Ascending aorta (tissue), 2 donors: ENCODE data around the gene SPECC1L. TPM values are rescaled to one million over a fixed set of nuclear protein-coding genes. Genes with fewer than 3 reads are reported as not detected.
A peak's percentile ranks its signal among the peaks of the same experiment; 100 is the strongest.

ENCODE experiments used
- DNase-seq, 2 donors: peaks; one replicate each; pipeline ENCODE4 v3.0.0-alpha.2; 2019; ENCODE audit warnings: low spot score in 2 of 2
- H3K27ac ChIP-seq, 2 donors: fragments of 200-600 bp; sonication (generic); one replicate each; pipeline ENCODE4 v1.5.1; 2016 to 2017; ENCODE audit warnings: mild to moderate bottlenecking in 1 of 2
- H3K27me3 ChIP-seq: fragments of 200-600 bp; sonication (generic); one replicate; pipeline ENCODE4 v1.5.1; 2017
- H3K36me3 ChIP-seq, 2 donors: fragments of 200-600 bp; sonication (generic); one replicate each; pipeline ENCODE4 v1.5.1; 2016
- H3K4me1 ChIP-seq, 2 donors: fragments of 200-600 bp; sonication (generic); one replicate each; pipeline ENCODE4 v1.5.1; 2016 to 2017; ENCODE audit warnings: mild to moderate bottlenecking in 1 of 2
- H3K4me3 ChIP-seq, 2 donors: fragments of 200-600 bp; sonication (generic); one replicate each; pipeline ENCODE4 v1.5.1; 2016 to 2017; ENCODE audit warnings: mild to moderate bottlenecking in 1 of 2
- H3K9me3 ChIP-seq, 2 donors: fragments of 200-600 bp; sonication (generic); one replicate each; pipeline ENCODE4 v1.5.1; 2016
- intact Hi-C: fragments of 100-400 bp; cut with DNase I; formaldehyde crosslinking; loops from one replicate; pipeline ENCODE4 v1.15.1; 2023
- total RNA-seq: library from RNA; depleted of rRNA; stranded (reverse); fragments of >200 nt; gene quantifications from one replicate; pipeline ENCODE4 v1.1.0, GENCODE V29; 2016
- TF ChIP-seq, protein P1 (sequence below), 3 experiments: fragments of 200-600 bp in 2 of 3; fragments of 450-650 bp in 1 of 3; sonication (generic) in 2 of 3; IDR thresholded peaks; one replicate each; pipeline ENCODE4 v1.5.1; 2016 to 2019; ENCODE audit warnings: antibody characterized with exemption in 3 of 3, mild to moderate bottlenecking in 1 of 3, moderate library complexity in 1 of 3

Gene SPECC1L
- total RNA-seq, 1 donor from 2014 or later: 66.9 TPM

DNA sequence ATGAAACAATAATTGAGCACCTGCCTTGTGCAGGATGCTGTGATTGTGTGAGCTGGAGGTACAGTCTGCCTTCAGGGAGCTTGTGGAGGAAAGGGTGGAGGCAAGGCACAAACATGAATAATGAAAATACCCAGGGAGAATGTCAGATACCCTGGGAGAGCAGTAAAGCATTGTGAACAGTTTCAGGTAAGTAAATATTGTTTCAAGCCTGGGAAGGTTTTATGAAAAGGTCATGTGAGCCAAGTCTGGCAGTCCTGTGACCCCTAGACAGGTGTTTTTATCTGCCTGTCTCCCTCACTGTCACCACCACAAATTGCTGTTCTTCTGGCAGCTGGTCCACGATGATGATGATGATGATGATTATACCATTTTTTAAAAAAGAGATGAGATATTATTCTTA is 32.0 kb downstream of the SPECC1L start:
- Histone ChIP-seq H3K4me1 (peaks cover 16 to 45% of the 10 kb centered on the region in 2 donors), H3K4me3 (no peak overlapping the region), H3K27ac (peak overlapping the region; percentile 42 to 68), H3K9me3 (no peaks in the 10 kb centered on the region), H3K36me3 (peaks cover 0 to 5% of the 10 kb centered on the region in 2 donors), H3K27me3 (no peaks in the 10 kb centered on the region)
- TF ChIP-seq, protein P1, sequence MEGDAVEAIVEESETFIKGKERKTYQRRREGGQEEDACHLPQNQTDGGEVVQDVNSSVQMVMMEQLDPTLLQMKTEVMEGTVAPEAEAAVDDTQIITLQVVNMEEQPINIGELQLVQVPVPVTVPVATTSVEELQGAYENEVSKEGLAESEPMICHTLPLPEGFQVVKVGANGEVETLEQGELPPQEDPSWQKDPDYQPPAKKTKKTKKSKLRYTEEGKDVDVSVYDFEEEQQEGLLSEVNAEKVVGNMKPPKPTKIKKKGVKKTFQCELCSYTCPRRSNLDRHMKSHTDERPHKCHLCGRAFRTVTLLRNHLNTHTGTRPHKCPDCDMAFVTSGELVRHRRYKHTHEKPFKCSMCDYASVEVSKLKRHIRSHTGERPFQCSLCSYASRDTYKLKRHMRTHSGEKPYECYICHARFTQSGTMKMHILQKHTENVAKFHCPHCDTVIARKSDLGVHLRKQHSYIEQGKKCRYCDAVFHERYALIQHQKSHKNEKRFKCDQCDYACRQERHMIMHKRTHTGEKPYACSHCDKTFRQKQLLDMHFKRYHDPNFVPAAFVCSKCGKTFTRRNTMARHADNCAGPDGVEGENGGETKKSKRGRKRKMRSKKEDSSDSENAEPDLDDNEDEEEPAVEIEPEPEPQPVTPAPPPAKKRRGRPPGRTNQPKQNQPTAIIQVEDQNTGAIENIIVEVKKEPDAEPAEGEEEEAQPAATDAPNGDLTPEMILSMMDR (IDR thresholded peaks at IDR 0.05): no peak
- no peak for DNase-seq
- intact Hi-C loops: no loop called here

DNA sequence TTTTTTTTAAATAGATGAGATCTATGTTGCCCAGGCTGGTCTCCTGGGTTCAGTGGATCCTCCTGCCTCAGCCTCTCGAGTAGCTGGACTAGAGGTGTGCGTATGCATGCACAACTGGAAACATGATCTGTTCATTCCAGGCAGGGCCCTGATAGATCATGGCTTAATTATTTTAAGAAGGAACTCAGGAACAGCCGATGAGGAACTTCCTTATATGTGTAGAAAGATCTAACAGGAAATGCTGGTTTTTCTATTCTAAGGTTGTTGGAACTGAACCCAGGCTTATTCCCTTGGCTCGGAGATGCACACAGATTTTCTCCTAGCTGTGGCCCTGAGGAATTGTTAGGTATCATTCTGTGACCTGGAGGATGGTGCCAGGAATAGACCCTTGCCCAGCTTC is 32.4 kb downstream of the SPECC1L start:
- peaks cover 16 to 45% of the 10 kb centered on the region in 2 donors for H3K4me1 ChIP-seq
- intact Hi-C loops: no loop called here

DNA sequence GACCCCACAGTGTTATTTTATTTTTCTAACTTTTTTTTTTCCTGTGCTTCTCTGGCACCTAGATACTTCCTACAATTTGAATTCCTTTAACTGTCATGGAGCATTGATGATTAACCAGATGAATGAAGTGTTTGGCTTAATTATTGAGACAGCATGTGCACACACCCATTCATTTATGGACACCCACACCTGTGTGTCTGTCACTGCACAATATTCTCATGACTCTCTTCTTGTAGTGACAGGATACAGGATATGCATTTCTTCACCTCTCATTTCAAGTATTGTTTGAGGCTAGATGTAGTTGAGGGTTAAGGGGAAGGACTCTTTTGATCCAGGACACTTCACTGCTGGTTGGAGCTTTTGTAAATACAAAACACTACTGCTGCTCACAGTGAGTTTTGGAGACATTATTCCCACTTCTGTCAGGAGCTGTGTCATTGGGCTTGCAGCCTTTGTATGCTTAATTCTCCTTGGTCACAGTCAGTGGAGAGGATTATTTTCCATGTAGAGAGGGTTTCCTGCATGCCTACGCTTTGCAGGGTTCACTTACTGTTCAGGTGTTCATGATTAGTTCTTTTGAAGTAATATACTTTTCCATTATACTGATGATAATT is 33.5 kb downstream of the SPECC1L start:
- peaks cover 0 to 5% of the 10 kb centered on the region in 2 donors for H3K36me3 ChIP-seq
- H3K27me3 ChIP-seq: no peaks in the 10 kb centered on the region
- intact Hi-C loops: no loop called here
- no peaks in the 10 kb centered on the region for H3K9me3 ChIP-seq
- peaks cover 16 to 36% of the 10 kb centered on the region in 2 donors for H3K4me1 ChIP-seq
- TF ChIP-seq, protein P1 (IDR thresholded peaks at IDR 0.05): no peak
- H3K4me3 ChIP-seq: no peak overlapping the region
- no peak for DNase-seq
- peak overlapping the region; percentile 4 to 42 for H3K27ac ChIP-seq

More for the DNA sequence above, 32.4 kb downstream of the SPECC1L start:
- TF ChIP-seq, protein P1 (IDR thresholded peaks at IDR 0.05): no peak
- Histone ChIP-seq H3K27ac (peak overlapping the region; percentile 42 to 68), H3K9me3 (no peaks in the 10 kb centered on the region), H3K27me3 (no peaks in the 10 kb centered on the region), H3K4me3 (no peak overlapping the region), H3K36me3 (peaks cover 0 to 5% of the 10 kb centered on the region in 2 donors)
- no peak for DNase-seq

DNA sequence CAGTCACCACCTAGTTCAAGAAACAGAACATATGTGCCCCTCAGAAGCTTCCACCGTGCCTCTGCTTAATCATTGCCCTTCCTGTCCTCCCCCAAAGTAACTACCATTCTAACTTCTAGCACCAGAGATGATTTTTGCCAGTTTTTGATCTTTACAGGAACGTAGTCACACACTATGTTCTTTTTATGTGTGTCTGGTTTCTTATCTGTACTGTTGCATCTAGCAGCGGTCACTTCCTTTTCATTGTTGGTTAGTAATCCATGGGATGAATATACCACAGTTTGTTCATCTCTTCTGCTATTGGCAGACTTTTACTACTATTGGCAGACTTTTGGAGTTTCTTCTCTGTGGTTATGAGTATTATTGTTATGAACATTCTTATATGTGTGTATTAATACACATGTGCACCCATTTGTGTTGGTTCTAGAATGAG is 34.6 kb downstream of the SPECC1L start:
- no peak for DNase-seq
- TF ChIP-seq, protein P1 (IDR thresholded peaks at IDR 0.05): no peak
- peaks cover 5% of the 10 kb centered on the region in 2 donors for H3K36me3 ChIP-seq
- no peaks in the 10 kb centered on the region for H3K9me3 ChIP-seq
- intact Hi-C loops: no loop called here
- H3K4me1 ChIP-seq: peaks cover 16 to 30% of the 10 kb centered on the region in 2 donors
- H3K4me3 ChIP-seq: no peak overlapping the region
- peak overlapping the region in 1 of 2 donors; percentile 27 for H3K27ac ChIP-seq
- H3K27me3 ChIP-seq: no peaks in the 10 kb centered on the region

DNA sequence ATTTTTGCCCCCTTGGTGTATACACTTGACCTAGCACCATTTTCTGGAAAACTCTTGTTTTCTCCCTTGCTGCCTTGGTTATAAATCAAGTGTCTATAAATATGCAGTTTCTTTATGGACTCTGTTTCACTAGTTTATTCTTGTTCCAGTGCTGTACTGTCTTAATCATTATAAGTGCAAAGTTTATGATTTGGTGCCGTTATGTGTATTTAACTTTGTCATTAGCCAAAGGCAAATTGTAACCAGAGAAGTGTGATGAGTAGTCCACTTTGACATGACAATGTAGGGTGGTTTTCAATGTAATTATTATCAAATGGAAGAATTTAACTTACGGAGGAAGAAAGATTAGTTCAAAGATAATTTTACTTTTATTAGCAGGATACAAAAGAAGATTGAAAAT is 40.3 kb downstream of the SPECC1L start:
- Histone ChIP-seq H3K9me3 (no peaks in the 10 kb centered on the region), H3K4me1 (peaks cover 0 to 3% of the 10 kb centered on the region in 2 donors), H3K27ac (no peak overlapping the region), H3K4me3 (no peak overlapping the region), H3K27me3 (no peaks in the 10 kb centered on the region), H3K36me3 (peaks cover 30 to 40% of the 10 kb centered on the region in 2 donors)
- intact Hi-C loops: no loop called here
- DNase-seq: no peak
- TF ChIP-seq, protein P1 (IDR thresholded peaks at IDR 0.05): no peak
